WTC11 (cell line): Measurements from ENCODE around the gene ZNF609.

Experiments used
- CREM ChIP-seq: sonication (generic); formaldehyde crosslinking; IDR thresholded peaks from 2 replicates; pipeline ENCODE4 v1.8.1; 2022; ENCODE audit warnings: mild to moderate bottlenecking, missing genetic modification reagents, moderate library complexity
- MXD4 ChIP-seq: fragments of 250-450 bp; sonication (Bioruptor Pico); IDR thresholded peaks from 2 replicates; pipeline ENCODE4 v1.8.0; 2021; ENCODE audit warnings: mild to moderate bottlenecking, moderate library complexity, borderline replicate concordance
- NFYB ChIP-seq: sonication (generic); formaldehyde crosslinking; conservative IDR thresholded peaks from 2 replicates; pipeline ENCODE4 v1.8.0; 2022; ENCODE audit warnings: low read depth, missing genetic modification reagents
- NR3C1 ChIP-seq: sonication (generic); formaldehyde crosslinking; conservative IDR thresholded peaks from 2 replicates; pipeline ENCODE4 v1.8.1; 2023; ENCODE audit warnings: low read depth, mild to moderate bottlenecking, missing genetic modification reagents
- SP1 ChIP-seq: sonication (generic); formaldehyde crosslinking; conservative IDR thresholded peaks from 2 replicates; pipeline ENCODE4 v1.8.1; 2022; ENCODE audit warnings: missing genetic modification reagents
- TEAD1 ChIP-seq: sonication (generic); formaldehyde crosslinking; IDR thresholded peaks from 2 replicates; pipeline ENCODE4 v1.8.0; 2022; ENCODE audit warnings: mild to moderate bottlenecking, missing genetic modification reagents
- TF ChIP-seq, protein P1 (sequence below): fragments of 200-600 bp; IDR thresholded peaks from 2 replicates; pipeline ENCODE4 v1.8.0; 2022; ENCODE audit warnings: antibody characterized with exemption
- TF ChIP-seq, protein P2 (sequence below): sonication (generic); formaldehyde crosslinking; IDR thresholded peaks from 2 replicates; pipeline ENCODE4 v1.8.1; 2022; ENCODE audit warnings: missing genetic modification reagents, borderline replicate concordance
- TF ChIP-seq, protein P3 (sequence below): sonication (generic); formaldehyde crosslinking; IDR thresholded peaks from 2 replicates; pipeline ENCODE4 v1.8.0; 2022; ENCODE audit warnings: missing genetic modification reagents
- TF ChIP-seq, protein P4 (sequence below): sonication (generic); formaldehyde crosslinking; conservative IDR thresholded peaks from 2 replicates; pipeline ENCODE4 v1.8.1; 2022; ENCODE audit warnings: mild to moderate bottlenecking, missing genetic modification reagents
- TF ChIP-seq, protein P5 (sequence below): sonication (generic); formaldehyde crosslinking; IDR thresholded peaks from 2 replicates; pipeline ENCODE4 v1.8.0; 2022; ENCODE audit warnings: mild to moderate bottlenecking, missing genetic modification reagents
- TF ChIP-seq, protein P6 (sequence below): sonication (generic); formaldehyde crosslinking; IDR thresholded peaks from 2 replicates; pipeline ENCODE4 v1.8.0; 2022; ENCODE audit warnings: mild to moderate bottlenecking, missing genetic modification reagents

DNA sequence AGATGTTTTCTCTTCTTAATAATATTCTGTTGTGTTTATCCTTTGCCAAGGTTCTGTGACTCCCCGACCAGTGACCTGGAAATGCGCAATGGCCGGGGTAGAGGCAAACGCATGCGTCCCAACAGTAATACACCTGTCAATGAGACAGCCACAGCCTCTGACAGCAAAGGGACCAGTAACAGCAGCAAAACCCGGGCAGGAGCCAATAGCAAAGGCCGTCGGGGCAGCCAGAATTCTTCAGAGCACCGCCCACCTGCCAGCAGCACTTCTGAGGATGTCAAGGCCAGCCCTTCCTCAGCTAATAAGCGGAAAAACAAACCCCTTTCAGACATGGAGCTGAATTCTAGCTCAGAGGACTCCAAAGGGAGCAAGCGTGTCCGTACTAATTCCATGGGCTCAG, 213.5 kb downstream of the ZNF609 start:
- TF ChIP-seq NFYB (CRISPR knock-in tag): no peak
- TF ChIP-seq, protein P1, sequence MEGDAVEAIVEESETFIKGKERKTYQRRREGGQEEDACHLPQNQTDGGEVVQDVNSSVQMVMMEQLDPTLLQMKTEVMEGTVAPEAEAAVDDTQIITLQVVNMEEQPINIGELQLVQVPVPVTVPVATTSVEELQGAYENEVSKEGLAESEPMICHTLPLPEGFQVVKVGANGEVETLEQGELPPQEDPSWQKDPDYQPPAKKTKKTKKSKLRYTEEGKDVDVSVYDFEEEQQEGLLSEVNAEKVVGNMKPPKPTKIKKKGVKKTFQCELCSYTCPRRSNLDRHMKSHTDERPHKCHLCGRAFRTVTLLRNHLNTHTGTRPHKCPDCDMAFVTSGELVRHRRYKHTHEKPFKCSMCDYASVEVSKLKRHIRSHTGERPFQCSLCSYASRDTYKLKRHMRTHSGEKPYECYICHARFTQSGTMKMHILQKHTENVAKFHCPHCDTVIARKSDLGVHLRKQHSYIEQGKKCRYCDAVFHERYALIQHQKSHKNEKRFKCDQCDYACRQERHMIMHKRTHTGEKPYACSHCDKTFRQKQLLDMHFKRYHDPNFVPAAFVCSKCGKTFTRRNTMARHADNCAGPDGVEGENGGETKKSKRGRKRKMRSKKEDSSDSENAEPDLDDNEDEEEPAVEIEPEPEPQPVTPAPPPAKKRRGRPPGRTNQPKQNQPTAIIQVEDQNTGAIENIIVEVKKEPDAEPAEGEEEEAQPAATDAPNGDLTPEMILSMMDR: no peak
- TF ChIP-seq NR3C1 (CRISPR knock-in tag): no peak
- no peak for TF ChIP-seq SP1 (CRISPR knock-in tag)
- TF ChIP-seq MXD4 (CRISPR knock-in tag): no peak
- TF ChIP-seq, protein P2, sequence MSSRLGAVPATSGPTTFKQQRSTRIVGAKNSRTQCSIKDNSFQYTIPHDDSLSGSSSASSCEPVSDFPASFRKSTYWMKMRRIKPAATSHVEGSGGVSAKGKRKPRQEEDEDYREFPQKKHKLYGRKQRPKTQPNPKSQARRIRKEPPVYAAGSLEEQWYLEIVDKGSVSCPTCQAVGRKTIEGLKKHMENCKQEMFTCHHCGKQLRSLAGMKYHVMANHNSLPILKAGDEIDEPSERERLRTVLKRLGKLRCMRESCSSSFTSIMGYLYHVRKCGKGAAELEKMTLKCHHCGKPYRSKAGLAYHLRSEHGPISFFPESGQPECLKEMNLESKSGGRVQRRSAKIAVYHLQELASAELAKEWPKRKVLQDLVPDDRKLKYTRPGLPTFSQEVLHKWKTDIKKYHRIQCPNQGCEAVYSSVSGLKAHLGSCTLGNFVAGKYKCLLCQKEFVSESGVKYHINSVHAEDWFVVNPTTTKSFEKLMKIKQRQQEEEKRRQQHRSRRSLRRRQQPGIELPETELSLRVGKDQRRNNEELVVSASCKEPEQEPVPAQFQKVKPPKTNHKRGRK: no peak
- TF ChIP-seq CREM (CRISPR knock-in tag): no peak
- TF ChIP-seq, protein P3, sequence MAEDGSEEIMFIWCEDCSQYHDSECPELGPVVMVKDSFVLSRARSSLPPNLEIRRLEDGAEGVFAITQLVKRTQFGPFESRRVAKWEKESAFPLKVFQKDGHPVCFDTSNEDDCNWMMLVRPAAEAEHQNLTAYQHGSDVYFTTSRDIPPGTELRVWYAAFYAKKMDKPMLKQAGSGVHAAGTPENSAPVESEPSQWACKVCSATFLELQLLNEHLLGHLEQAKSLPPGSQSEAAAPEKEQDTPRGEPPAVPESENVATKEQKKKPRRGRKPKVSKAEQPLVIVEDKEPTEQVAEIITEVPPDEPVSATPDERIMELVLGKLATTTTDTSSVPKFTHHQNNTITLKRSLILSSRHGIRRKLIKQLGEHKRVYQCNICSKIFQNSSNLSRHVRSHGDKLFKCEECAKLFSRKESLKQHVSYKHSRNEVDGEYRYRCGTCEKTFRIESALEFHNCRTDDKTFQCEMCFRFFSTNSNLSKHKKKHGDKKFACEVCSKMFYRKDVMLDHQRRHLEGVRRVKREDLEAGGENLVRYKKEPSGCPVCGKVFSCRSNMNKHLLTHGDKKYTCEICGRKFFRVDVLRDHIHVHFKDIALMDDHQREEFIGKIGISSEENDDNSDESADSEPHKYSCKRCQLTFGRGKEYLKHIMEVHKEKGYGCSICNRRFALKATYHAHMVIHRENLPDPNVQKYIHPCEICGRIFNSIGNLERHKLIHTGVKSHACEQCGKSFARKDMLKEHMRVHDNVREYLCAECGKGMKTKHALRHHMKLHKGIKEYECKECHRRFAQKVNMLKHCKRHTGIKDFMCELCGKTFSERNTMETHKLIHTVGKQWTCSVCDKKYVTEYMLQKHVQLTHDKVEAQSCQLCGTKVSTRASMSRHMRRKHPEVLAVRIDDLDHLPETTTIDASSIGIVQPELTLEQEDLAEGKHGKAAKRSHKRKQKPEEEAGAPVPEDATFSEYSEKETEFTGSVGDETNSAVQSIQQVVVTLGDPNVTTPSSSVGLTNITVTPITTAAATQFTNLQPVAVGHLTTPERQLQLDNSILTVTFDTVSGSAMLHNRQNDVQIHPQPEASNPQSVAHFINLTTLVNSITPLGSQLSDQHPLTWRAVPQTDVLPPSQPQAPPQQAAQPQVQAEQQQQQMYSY: no peak
- TF ChIP-seq, protein P4, sequence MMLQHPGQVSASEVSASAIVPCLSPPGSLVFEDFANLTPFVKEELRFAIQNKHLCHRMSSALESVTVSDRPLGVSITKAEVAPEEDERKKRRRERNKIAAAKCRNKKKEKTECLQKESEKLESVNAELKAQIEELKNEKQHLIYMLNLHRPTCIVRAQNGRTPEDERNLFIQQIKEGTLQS (CRISPR knock-in tag): no peak
- TF ChIP-seq TEAD1 (CRISPR knock-in tag): no peak
- TF ChIP-seq, protein P5, sequence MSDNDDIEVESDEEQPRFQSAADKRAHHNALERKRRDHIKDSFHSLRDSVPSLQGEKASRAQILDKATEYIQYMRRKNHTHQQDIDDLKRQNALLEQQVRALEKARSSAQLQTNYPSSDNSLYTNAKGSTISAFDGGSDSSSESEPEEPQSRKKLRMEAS (CRISPR knock-in tag): no peak
- TF ChIP-seq, protein P6, sequence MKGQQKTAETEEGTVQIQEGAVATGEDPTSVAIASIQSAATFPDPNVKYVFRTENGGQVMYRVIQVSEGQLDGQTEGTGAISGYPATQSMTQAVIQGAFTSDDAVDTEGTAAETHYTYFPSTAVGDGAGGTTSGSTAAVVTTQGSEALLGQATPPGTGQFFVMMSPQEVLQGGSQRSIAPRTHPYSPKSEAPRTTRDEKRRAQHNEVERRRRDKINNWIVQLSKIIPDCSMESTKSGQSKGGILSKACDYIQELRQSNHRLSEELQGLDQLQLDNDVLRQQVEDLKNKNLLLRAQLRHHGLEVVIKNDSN: no peak
